Measurements from ENCODE around the gene ACTL10.

- TF ChIP-seq ASH2L (IDR thresholded peaks at IDR 0.05; ENCODE audit: insufficient read length, low read depth, low read length) (no peak), HINFP (CRISPR knock-in tag; IDR thresholded peaks at IDR 0.05; ENCODE audit: low read depth) (no peak), ZBTB20 (CRISPR knock-in tag; IDR thresholded peaks at IDR 0.05; ENCODE audit: borderline replicate concordance, low read depth) (no peak), ZBTB40 (IDR thresholded peaks at IDR 0.05) (no peak), ZBTB40 (CRISPR knock-in tag; IDR thresholded peaks at IDR 0.05) (no peak)
Measured at GRCh38 chr20:33659341-33660034, 7.3 kb upstream of the ACTL10 start.
